Natural killer cell (primary cell): ENCODE measurements around the gene GSPT1. TPM values are rescaled to one million over a fixed set of nuclear protein-coding genes. Genes with fewer than 3 reads are reported as not detected.

Experiments
- ATAC-seq, 3 donors: fragments of 150-1000 bp in 2 of 3; fragments of 200-7000 bp in 1 of 3; cut with Tn5 transposase; 1 replicate in 1 of 3; 2 replicates in 2 of 3; pipeline ENCODE4 v1.10.0; 2021; ENCODE audit warnings: mild to moderate bottlenecking in 2 of 3, moderate library complexity in 2 of 3
- DNase-seq, 2 donors: peaks; one replicate each; pipeline versions ENCODE4 v3.0.0 to v3.0.0-alpha.2; 2013 to 2021; ENCODE audit warnings: mixed read lengths in 1 of 2
- H3K27ac ChIP-seq: one replicate; pipeline ENCODE4 v1.5.1; 2013; ENCODE audit warnings: mild to moderate bottlenecking, low read length
- H3K27me3 ChIP-seq: one replicate; pipeline ENCODE4 v1.6.1; 2013; ENCODE audit warnings: low read length; ENCODE audit not compliant: control insufficient read depth, insufficient read depth
- H3K36me3 ChIP-seq: one replicate; pipeline ENCODE4 v1.6.1; 2013; ENCODE audit warnings: low read length; ENCODE audit not compliant: control insufficient read depth, insufficient read depth
- H3K4me1 ChIP-seq: one replicate; pipeline ENCODE4 v1.6.1; 2013; ENCODE audit warnings: low read length; ENCODE audit not compliant: control insufficient read depth, insufficient read depth
- H3K4me3 ChIP-seq: one replicate; pipeline ENCODE4 v1.5.1; 2013; ENCODE audit warnings: low read length
- H3K9me3 ChIP-seq: one replicate; pipeline ENCODE4 v1.6.1; 2013; ENCODE audit warnings: low read length; ENCODE audit not compliant: control insufficient read depth, insufficient read depth
- H3K27ac Mint-ChIP-seq, 2 donors: one replicate each; pipeline ENCODE4 v1.8.0; 2022; ENCODE audit warnings: mild to moderate bottlenecking in 2 of 2, mixed read lengths in 2 of 2, moderate library complexity in 1 of 2
- H3K27me3 Mint-ChIP-seq, 2 donors: one replicate each; pipeline ENCODE4 v1.8.0; 2022; ENCODE audit warnings: low read depth in 2 of 2, mixed read lengths in 2 of 2
- H3K36me3 Mint-ChIP-seq: one replicate; pipeline ENCODE4 v1.8.0; 2022; ENCODE audit warnings: mixed read lengths
- H3K4me1 Mint-ChIP-seq, 2 donors: one replicate each; pipeline ENCODE4 v1.8.0; 2022; ENCODE audit warnings: mixed read lengths in 2 of 2
- H3K4me3 Mint-ChIP-seq: one replicate; pipeline ENCODE4 v1.8.0; 2022; ENCODE audit warnings: mild to moderate bottlenecking, moderate library complexity, mixed read lengths
- H3K9me3 Mint-ChIP-seq, 2 donors: one replicate each; pipeline ENCODE4 v1.8.0; 2022; ENCODE audit warnings: mixed read lengths in 2 of 2
- WGBS: methylation state at CpG from one replicate; pipeline ENCODE4 v1.1.7; 2013; ENCODE audit warnings: missing lambda C conversion rate; ENCODE audit not compliant: insufficient coverage; 5-methylcytosine and 5-hydroxymethylcytosine counted together
- intact Hi-C: fragments of 100-400 bp; cut with micrococcal nuclease; formaldehyde crosslinking; loops from one replicate; pipeline ENCODE4 v1.14.2; 2022
- total RNA-seq, 4 donors: library from RNA; stranded (reverse); fragments of 120-200 nt in 1 of 4; gene quantifications; one replicate each; pipeline versions ENCODE4 v1.2.3 to v1.2.4, GENCODE V29; 2013 to 2022
- TF ChIP-seq, protein P1 (sequence below): fragments of 200-600 bp; IDR thresholded peaks from one replicate; pipeline ENCODE4 v1.8.0; 2022; ENCODE audit warnings: antibody characterized with exemption

The GSPT1 gene
- total RNA-seq, 3 donors from 2014 or later (not counting 1 experiment from before 2014, with no cell fraction given) = 51.4 to 77.8 (median 60.8) TPM

DNA sequence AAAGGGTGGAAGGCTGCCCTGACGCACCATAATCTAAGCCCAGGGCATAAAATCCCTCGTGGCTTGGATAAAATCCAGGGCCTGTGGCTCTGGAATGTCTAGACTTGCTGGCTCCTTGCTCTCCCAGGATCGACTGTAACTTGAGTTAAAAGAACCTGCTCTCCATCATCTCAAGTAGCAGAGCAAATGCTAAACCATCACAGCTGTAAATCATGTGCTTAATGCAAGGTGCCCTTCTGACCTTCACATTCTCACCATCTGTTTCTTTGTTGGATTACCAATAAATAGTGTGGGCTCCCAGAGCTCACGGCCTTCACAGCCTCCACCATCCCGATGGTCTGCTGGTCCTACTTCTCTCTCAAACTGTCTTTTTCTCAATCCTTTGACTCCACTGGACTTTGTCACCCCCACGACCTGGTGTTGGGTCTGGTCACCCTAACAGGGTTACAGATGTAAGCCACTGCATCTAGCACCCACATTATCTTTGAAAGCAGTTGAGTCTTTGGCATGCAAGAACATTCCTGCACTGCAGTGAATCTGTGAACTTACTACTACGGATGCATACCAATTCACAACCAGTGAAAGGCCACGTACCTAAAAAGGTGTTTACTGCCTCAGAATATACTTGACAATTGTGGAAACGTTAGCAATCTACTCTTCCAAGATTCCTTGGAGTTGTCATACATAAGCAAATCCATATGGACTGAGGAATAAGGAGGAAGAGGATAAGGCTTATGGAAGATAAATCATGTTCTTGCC lies 79.7 kb downstream of the GSPT1 start:
- Histone ChIP-seq H3K9me3 (no peaks in the 10 kb centered on the region), H3K27me3 (no peaks in the 10 kb centered on the region), H3K36me3 (peaks cover 44% of the 10 kb centered on the region), H3K4me3 (no peak overlapping the region), H3K27ac (no peak overlapping the region), H3K4me1 (no peaks in the 10 kb centered on the region)
- Mint-ChIP-seq H3K27me3 (no peaks in the 10 kb centered on the region), H3K4me1 (no peaks in the 10 kb centered on the region), H3K4me3 (no peak overlapping the region), H3K27ac (peak overlapping the region in 1 of 2 donors; percentile 68), H3K36me3 (peaks cover 14% of the 10 kb centered on the region), H3K9me3 (no peaks in the 10 kb centered on the region)
- intact Hi-C loops = no loop called here
- 69% methylated on average over 9 of the region's 9 CpGs for WGBS
- DNase-seq (no peak), ATAC-seq (no peak)
- TF ChIP-seq, protein P1, sequence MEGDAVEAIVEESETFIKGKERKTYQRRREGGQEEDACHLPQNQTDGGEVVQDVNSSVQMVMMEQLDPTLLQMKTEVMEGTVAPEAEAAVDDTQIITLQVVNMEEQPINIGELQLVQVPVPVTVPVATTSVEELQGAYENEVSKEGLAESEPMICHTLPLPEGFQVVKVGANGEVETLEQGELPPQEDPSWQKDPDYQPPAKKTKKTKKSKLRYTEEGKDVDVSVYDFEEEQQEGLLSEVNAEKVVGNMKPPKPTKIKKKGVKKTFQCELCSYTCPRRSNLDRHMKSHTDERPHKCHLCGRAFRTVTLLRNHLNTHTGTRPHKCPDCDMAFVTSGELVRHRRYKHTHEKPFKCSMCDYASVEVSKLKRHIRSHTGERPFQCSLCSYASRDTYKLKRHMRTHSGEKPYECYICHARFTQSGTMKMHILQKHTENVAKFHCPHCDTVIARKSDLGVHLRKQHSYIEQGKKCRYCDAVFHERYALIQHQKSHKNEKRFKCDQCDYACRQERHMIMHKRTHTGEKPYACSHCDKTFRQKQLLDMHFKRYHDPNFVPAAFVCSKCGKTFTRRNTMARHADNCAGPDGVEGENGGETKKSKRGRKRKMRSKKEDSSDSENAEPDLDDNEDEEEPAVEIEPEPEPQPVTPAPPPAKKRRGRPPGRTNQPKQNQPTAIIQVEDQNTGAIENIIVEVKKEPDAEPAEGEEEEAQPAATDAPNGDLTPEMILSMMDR = no peak

DNA sequence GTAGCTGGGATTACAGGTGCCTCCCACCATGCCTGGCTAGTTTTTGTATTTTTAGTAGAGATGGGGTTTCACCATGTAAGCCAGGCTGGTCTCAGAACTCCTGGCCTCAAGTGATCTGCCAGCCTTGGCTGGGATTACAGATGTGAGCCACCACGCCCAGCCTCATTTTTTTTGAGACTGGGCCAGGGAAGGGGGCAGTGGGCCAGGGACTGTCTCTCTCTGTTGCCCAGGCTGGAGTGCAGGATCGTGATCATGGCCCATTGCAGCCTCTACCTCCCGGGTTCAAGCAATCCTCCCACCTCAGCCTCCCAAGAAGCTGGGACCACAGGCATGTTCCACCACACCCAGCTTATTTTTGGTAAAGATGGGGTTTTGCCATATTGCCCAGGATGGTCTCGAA lies 80.4 kb downstream of the GSPT1 start:
- ATAC-seq (no peak), DNase-seq (no peak)
- no peaks in the 10 kb centered on the region for H3K9me3 Mint-ChIP-seq
- TF ChIP-seq, protein P1 = no peak
- Histone ChIP-seq H3K27ac (no peak overlapping the region), H3K4me3 (no peak overlapping the region), H3K4me1 (no peaks in the 10 kb centered on the region), H3K9me3 (no peaks in the 10 kb centered on the region), H3K36me3 (peaks cover 37% of the 10 kb centered on the region), H3K27me3 (no peaks in the 10 kb centered on the region)
- peaks cover 14% of the 10 kb centered on the region for H3K36me3 Mint-ChIP-seq
- no peak overlapping the region for H3K27ac Mint-ChIP-seq
- no peaks in the 10 kb centered on the region for H3K27me3 Mint-ChIP-seq
- WGBS = 95% methylated on average over 4 of the region's 4 CpGs
- no peak overlapping the region for H3K4me3 Mint-ChIP-seq
- intact Hi-C loops = no loop called here
- no peaks in the 10 kb centered on the region for H3K4me1 Mint-ChIP-seq

DNA sequence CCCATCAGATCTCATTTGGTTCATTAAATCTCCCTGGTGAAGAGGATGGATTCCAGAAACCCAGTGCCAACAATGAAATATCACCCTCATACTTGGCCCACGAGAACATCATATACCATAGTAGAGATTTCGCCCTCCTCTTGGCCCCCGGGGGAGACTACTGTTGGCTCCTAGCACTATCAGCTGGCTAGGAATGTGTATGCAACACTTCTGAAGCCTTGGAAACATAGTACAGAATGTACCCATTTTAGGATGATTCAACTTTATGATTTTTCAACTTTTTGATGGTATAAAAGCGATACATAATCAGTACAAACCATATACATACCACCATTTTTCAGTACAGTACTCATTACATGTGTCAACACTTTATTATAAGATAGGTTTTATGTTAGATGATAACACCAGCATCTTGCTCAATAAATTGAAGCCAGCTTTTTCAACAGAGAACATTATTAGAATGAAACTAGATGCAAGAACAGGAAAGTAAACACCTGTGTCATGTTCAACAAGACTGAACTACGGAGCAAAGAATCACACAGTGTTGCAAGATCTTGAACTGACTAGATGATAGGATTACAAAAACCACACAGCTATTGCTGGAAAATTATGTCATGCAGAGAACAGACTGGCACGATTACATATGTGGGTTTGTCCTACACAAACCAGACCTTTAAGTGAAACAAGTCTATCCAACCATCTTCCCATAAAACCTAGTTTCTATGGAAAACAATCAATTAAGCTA lies 81.6 kb downstream of the GSPT1 start:
- TF ChIP-seq, protein P1 = no peak
- H3K4me3 ChIP-seq = no peak overlapping the region
- no peaks in the 10 kb centered on the region for H3K4me1 ChIP-seq
- H3K27ac Mint-ChIP-seq = no peak overlapping the region
- intact Hi-C loops = no loop called here
- H3K9me3 Mint-ChIP-seq = no peaks in the 10 kb centered on the region
- no peaks in the 10 kb centered on the region for H3K27me3 Mint-ChIP-seq
- WGBS = 77% methylated on average over 5 of the region's 6 CpGs
- no peaks in the 10 kb centered on the region for H3K27me3 ChIP-seq
- ATAC-seq (peak in 1 of 3 donors; percentile 54), DNase-seq (no peak)
- peaks cover 5% of the 10 kb centered on the region for H3K36me3 Mint-ChIP-seq
- peaks cover 25% of the 10 kb centered on the region for H3K36me3 ChIP-seq
- no peaks in the 10 kb centered on the region for H3K9me3 ChIP-seq
- no peaks in the 10 kb centered on the region for H3K4me1 Mint-ChIP-seq
- H3K27ac ChIP-seq = no peak overlapping the region
- H3K4me3 Mint-ChIP-seq = no peak overlapping the region
